Subcutaneous abdominal adipose tissue (tissue), 5 donors: Measurements from ENCODE around the gene PCBP3.

Source experiments
- H3K27ac ChIP-seq: one replicate; pipeline ENCODE4 v1.7.0; 2013; ENCODE audit warnings: low read depth, mild to moderate bottlenecking, inconsistent platforms, low read length, moderate library complexity
- H3K27me3 ChIP-seq, 5 donors: one replicate each; pipeline ENCODE4 v1.7.0; 2013; ENCODE audit warnings: low read length in 5 of 5, inconsistent platforms in 1 of 5; ENCODE audit not compliant: control insufficient read depth in 5 of 5, insufficient read depth in 4 of 5
- H3K36me3 ChIP-seq, 5 donors: one replicate each; pipeline ENCODE4 v1.7.0; 2013; ENCODE audit warnings: low read length in 5 of 5; ENCODE audit not compliant: control insufficient read depth in 5 of 5, insufficient read depth in 5 of 5
- H3K4me1 ChIP-seq, 5 donors: one replicate each; pipeline ENCODE4 v1.7.0; 2013; ENCODE audit warnings: low read length in 5 of 5, mild to moderate bottlenecking in 3 of 5, moderate library complexity in 1 of 5; ENCODE audit not compliant: control insufficient read depth in 5 of 5, insufficient read depth in 5 of 5
- H3K4me3 ChIP-seq, 5 donors: one replicate each; pipeline ENCODE4 v1.7.0; 2013; ENCODE audit warnings: low read length in 5 of 5, low read depth in 1 of 5
- H3K9ac ChIP-seq, 5 donors: one replicate each; pipeline ENCODE4 v1.7.0; 2013; ENCODE audit warnings: low read length in 5 of 5, mild to moderate bottlenecking in 4 of 5, moderate library complexity in 3 of 5
- H3K9me3 ChIP-seq, 5 donors: one replicate each; pipeline ENCODE4 v1.7.0; 2013; ENCODE audit warnings: low read length in 5 of 5; ENCODE audit not compliant: control insufficient read depth in 5 of 5
- donor health status: healthy.
- donor health status: healthy.
- donor health status: healthy.
- donor health status: healthy.
- donor health status: healthy.

The PCBP3 gene

DNA sequence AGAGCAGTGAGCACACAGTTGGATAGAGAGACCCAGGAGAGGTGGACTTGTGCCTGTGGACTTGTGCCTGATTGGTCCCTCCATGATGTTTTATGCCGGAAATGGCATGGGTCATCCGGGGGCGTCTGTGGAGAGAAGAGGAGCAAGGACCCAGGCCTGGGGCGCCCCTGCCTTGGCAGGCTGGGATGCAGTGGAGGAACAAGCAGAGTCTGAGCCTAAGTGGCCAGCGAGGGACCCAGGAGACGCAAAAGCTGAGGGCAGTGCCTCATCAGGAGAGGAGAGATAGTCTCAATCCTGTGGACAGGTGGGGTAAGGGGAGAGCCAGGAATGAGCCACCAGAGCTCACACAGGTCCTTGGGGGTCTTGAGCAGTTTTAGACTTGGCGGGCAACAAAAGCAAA, 146.9 kb downstream of the PCBP3 start:
- H3K27ac ChIP-seq: no peak overlapping the region
- H3K27me3 ChIP-seq: peaks cover 0 to 4% (median 0%) of the 10 kb centered on the region in 5 donors
- H3K36me3 ChIP-seq: no peaks in the 10 kb centered on the region
- no peaks in the 10 kb centered on the region for H3K4me1 ChIP-seq
- H3K9ac ChIP-seq: no peak overlapping the region
- H3K9me3 ChIP-seq: no peaks in the 10 kb centered on the region
- H3K4me3 ChIP-seq: no peak overlapping the region

DNA sequence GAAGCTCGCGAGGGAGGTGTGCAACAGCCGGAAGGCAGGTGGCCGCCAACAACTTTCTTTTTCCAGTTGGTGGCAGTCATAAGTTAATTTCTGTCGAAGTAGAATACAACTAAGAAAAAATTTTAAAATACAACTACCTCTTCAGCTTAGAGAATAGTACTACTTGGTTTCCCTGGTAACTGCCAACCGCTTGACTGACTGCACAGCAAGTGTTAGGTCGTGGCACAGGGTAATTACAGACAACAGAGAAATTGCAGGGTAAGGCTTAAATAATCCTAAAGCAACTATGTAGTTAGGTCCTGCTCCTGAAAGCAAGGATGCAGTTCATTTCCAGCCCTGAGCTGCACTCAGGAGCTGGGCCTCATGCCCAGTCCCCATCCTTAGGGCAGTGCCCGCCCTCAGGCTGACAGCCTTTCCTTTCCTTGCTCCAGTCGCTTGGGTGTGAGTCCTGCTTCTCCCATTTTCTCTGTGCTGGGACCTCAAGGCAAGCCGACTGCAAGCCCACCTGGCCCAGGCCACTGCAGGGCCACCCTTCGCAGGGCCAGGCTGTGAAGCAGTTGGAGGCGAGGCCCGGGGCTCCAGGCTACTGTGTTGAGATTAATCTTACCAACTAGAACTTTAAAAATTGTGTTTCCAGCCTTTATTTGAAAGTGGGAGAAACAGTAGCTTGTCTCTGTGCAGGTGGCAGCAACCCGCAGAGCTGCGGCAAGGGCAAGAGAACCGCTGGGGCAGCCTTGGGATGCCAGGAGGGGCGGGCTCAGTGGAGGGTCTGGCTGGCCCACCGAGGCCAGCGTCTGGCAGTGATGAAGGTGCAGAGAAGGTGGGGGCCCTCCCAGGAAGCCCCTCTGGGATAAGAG, 148.3 kb downstream of the PCBP3 start:
- Histone ChIP-seq H3K9ac (no peak overlapping the region), H3K4me3 (no peak overlapping the region), H3K9me3 (no peaks in the 10 kb centered on the region), H3K36me3 (no peaks in the 10 kb centered on the region), H3K4me1 (no peaks in the 10 kb centered on the region), H3K27ac (no peak overlapping the region), H3K27me3 (peaks cover 0 to 4% (median 0%) of the 10 kb centered on the region in 5 donors)

- Histone ChIP-seq H3K4me3 (no peak overlapping the region), H3K36me3 (no peaks in the 10 kb centered on the region), H3K9ac (no peak overlapping the region), H3K9me3 (no peaks in the 10 kb centered on the region), H3K27ac (no peak overlapping the region), H3K27me3 (peaks cover 0 to under 1% (median 0%) of the 10 kb centered on the region in 5 donors), H3K4me1 (no peaks in the 10 kb centered on the region)
Measured at GRCh38 chr21:45792682-45793383, 149.3 kb downstream of the PCBP3 start.

- H3K36me3 ChIP-seq: no peaks in the 10 kb centered on the region
- no peak overlapping the region for H3K9ac ChIP-seq
- H3K4me3 ChIP-seq: no peak overlapping the region
- H3K27me3 ChIP-seq: no peaks in the 10 kb centered on the region
- no peaks in the 10 kb centered on the region for H3K4me1 ChIP-seq
- no peak overlapping the region for H3K27ac ChIP-seq
- H3K9me3 ChIP-seq: no peaks in the 10 kb centered on the region
Measured at GRCh38 chr21:45794027-45794426, 150.5 kb downstream of the PCBP3 start.

DNA sequence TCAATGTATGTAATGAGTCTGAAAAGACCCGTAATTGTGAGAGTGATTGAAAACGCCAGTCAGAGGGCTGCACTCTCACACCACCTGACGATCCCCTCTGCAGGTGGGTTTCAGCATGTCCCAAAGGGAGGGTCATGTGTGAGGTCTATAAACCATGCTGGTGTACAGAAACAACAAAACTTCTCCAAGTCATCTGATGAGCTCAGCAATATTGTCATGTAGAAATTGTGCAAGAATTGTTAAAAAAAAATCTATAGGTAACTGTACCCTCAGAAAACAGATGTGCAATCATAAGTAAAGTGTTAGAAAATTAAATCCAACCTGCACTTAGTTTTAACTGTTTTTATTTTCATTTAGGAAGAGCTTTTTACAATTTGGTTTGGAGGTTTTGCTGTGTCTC, 152.5 kb downstream of the PCBP3 start:
- Histone ChIP-seq H3K27me3 (no peaks in the 10 kb centered on the region), H3K36me3 (no peaks in the 10 kb centered on the region), H3K4me1 (peaks cover 0 to 2% (median 0%) of the 10 kb centered on the region in 5 donors), H3K4me3 (no peak overlapping the region), H3K27ac (no peak overlapping the region), H3K9me3 (no peaks in the 10 kb centered on the region), H3K9ac (no peak overlapping the region)

GRCh38 chr21:45797338-45797737, 153.8 kb downstream of the PCBP3 start:
- no peaks in the 10 kb centered on the region for H3K36me3 ChIP-seq
- no peak overlapping the region for H3K9ac ChIP-seq
- no peaks in the 10 kb centered on the region for H3K27me3 ChIP-seq
- no peak overlapping the region for H3K4me3 ChIP-seq
- H3K4me1 ChIP-seq: peaks cover 0 to 2% (median 0%) of the 10 kb centered on the region in 5 donors
- no peaks in the 10 kb centered on the region for H3K9me3 ChIP-seq
- no peak overlapping the region for H3K27ac ChIP-seq

DNA sequence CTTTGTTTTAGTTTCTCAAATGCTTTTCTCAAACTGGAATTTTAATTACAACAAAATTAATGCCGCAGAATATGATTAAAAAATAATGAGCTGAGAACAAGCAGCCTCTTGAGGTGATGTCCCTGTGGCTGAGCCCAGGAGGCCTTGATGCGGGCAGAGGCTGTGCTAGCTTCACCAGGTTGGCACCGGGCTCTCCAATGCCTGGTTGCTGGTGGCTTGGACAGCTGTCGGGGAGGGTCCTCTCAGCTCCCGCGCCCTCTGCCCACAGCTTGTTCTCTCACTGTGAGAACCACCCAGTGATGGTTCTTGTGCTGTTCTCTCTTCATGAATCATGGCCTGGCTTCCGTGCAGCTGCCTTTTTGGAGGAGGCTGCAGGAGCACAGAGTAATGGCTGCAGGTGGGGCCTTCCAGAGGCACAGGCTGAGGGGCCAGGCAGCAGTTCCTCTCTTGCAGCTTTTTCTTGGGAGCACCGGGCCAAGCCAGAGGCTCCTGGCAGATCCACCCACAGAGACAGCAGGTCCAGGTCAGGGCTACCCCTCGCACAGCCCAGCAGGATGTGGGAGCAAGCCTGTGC, 156.3 kb downstream of the PCBP3 start:
- H3K27ac ChIP-seq: no peak overlapping the region
- no peaks in the 10 kb centered on the region for H3K36me3 ChIP-seq
- H3K9ac ChIP-seq: no peak overlapping the region
- H3K4me1 ChIP-seq: peaks cover 0 to 2% (median 0%) of the 10 kb centered on the region in 5 donors
- no peaks in the 10 kb centered on the region for H3K9me3 ChIP-seq
- H3K27me3 ChIP-seq: no peaks in the 10 kb centered on the region
- no peak overlapping the region for H3K4me3 ChIP-seq

GRCh38 chr21:45800339-45801080, 157.0 kb downstream of the PCBP3 start:
- no peak overlapping the region for H3K27ac ChIP-seq
- no peaks in the 10 kb centered on the region for H3K27me3 ChIP-seq
- no peak overlapping the region for H3K4me3 ChIP-seq
- no peaks in the 10 kb centered on the region for H3K36me3 ChIP-seq
- H3K4me1 ChIP-seq: peaks cover 0 to 2% (median 0%) of the 10 kb centered on the region in 5 donors
- no peaks in the 10 kb centered on the region for H3K9me3 ChIP-seq
- no peak overlapping the region for H3K9ac ChIP-seq

GRCh38 chr21:45801129-45801964, 157.8 kb downstream of the PCBP3 start:
- Histone ChIP-seq H3K27ac (no peak overlapping the region), H3K36me3 (peaks cover 0 to 3% (median 0%) of the 10 kb centered on the region in 5 donors), H3K27me3 (no peaks in the 10 kb centered on the region), H3K4me3 (no peak overlapping the region), H3K9me3 (no peaks in the 10 kb centered on the region), H3K4me1 (peaks cover 0 to 2% (median 0%) of the 10 kb centered on the region in 5 donors), H3K9ac (no peak overlapping the region)
